Fibroblast of the aortic adventitia (primary cell): ENCODE data around the gene ERFE. TPM values are rescaled to one million over a fixed set of nuclear protein-coding genes. Genes with fewer than 3 reads are reported as not detected.

Source experiments
- DNase-seq: peaks from one replicate; pipeline ENCODE4 v3.0.0-alpha.2; 2010; ENCODE audit warnings: low read depth
- H3K4me3 ChIP-seq: 2 replicates; pipeline ENCODE4 v1.5.1; 2011; ENCODE audit warnings: low read depth, mild to moderate bottlenecking, control low read depth, low read length, moderate library complexity
- total RNA-seq: library from RNA; depleted of rRNA; stranded (reverse); fragments of >200 nt; gene quantifications from 2 replicates; pipeline ENCODE4 v1.2.3, GENCODE V29; 2012; ENCODE audit warnings: low replicate concordance
- TF ChIP-seq, protein P1 (sequence below): IDR thresholded peaks from 2 replicates; pipeline ENCODE4 v1.5.1; 2011; ENCODE audit warnings: mild to moderate bottlenecking, low read length, control low read depth, inconsistent platforms; ENCODE audit not compliant: insufficient read depth

The ERFE gene
- total RNA-seq, 1 donor, result 2.8 TPM

DNA sequence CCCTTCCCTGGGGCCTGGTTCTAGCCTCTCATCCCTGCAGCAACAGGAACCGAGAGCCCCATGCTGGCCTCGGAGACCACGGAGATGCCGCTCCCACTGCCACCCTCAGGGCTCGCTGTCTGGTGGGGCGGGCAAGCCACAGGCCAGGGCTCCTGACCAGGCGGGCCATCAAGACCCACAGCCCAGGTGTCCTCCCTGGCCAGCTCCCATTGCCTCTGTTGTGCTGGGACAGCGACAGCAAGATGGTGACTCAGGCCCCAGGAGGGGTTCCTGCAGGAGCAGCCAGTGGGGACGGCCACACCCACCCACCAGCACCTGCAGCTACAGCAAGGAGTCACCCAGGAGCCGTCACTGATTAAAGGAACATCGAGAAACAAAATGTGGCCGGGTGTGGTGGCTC is 12.9 kb upstream of the ERFE start:
- DNase-seq, result no peak
- H3K4me3 ChIP-seq, result no peak overlapping the region
- TF ChIP-seq, protein P1, sequence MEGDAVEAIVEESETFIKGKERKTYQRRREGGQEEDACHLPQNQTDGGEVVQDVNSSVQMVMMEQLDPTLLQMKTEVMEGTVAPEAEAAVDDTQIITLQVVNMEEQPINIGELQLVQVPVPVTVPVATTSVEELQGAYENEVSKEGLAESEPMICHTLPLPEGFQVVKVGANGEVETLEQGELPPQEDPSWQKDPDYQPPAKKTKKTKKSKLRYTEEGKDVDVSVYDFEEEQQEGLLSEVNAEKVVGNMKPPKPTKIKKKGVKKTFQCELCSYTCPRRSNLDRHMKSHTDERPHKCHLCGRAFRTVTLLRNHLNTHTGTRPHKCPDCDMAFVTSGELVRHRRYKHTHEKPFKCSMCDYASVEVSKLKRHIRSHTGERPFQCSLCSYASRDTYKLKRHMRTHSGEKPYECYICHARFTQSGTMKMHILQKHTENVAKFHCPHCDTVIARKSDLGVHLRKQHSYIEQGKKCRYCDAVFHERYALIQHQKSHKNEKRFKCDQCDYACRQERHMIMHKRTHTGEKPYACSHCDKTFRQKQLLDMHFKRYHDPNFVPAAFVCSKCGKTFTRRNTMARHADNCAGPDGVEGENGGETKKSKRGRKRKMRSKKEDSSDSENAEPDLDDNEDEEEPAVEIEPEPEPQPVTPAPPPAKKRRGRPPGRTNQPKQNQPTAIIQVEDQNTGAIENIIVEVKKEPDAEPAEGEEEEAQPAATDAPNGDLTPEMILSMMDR, result no peak

DNA sequence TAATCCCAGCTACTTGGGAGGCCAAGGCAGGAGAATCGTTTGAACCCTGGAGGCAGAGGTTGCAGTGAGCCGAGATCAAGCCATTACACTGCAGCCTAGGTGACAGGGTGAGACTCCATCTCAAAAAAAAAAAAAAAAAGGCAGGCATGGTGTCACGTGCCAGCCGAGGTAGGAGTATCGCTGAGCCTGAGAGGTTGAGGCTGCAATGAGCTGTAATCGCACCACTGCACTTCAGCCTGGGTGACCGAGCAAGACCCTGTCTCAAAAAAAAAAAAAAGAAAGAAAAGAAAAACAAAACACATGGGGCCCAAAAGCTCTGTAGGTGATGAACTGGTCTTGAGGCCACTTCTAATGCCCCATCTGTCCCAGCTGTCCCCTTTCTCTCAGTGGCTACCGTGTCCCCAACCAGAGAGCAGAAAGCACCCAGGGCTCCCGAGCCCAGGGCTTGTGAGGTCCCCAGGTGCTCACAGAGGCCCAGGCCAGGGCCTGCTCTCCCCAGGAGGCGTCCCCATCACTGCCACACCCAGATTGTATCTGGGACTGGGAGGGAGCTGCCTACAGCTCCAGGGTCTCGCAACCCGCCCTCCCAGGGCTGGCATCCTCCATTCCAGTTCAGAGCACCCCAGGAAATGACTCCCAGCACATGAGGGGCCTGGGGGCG is 11.8 kb upstream of the ERFE start:
- H3K4me3 ChIP-seq, result no peak overlapping the region
- TF ChIP-seq, protein P1, result no peak
- DNase-seq, result no peak

DNA sequence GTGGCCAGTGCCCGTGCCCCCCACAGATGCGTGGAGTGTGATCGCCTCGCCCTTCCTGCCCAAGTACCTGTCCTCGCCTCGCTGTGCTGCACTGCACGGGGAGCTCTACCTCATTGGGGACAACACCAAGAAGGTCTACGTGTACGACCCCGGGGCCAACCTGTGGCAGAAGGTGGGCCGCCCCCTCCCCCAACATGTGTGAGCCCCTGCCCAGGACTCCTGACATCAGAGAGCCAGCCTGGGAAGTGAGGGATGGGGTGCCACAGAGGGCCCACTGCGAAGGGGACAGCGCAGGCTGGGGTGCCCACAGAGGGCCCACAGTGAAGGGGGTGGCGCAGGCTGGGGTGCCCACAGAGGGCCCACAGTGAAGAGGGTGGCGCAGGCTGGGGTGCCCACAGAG is 9.8 kb upstream of the ERFE start:
- DNase-seq, result no peak
- H3K4me3 ChIP-seq, result no peak overlapping the region
- TF ChIP-seq, protein P1, result no peak

DNA sequence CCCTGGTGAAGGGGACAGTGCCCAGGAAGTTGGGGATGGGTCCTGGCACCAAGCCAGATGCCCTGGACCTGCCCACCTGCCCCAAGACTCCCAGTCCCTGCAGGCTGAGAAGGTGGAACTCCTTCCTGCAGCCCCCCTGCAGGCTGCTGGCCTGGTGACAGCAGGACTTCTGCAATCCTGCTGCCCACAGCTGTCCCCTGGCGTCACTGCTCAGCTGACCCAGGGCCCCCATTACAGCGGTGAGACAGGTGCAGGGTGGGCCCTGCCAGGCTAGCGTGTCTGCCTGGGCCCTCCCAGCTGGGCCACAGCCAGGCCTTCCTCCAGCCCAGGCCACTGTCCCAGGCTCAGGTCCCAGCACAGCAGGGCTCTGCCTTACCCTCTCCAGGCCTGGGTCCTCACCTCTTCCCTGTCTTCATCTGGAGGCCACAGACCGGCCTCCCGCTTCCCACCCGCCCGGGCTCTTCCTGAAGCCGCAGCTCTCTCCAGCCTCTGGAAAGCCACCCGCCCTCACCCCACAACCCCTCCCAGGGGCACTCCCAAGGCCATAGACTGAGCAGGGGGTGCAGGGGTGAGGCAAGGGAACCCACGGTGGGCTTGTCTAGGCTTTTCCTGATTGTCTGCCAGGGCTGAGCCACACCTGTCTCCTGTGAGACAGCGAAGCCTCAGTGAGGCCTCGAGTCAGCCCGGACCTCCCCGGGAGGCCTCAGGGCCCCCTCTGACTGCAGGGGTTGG is 8.8 kb upstream of the ERFE start:
- TF ChIP-seq, protein P1, result no peak
- no peak for DNase-seq
- H3K4me3 ChIP-seq, result no peak overlapping the region

DNA sequence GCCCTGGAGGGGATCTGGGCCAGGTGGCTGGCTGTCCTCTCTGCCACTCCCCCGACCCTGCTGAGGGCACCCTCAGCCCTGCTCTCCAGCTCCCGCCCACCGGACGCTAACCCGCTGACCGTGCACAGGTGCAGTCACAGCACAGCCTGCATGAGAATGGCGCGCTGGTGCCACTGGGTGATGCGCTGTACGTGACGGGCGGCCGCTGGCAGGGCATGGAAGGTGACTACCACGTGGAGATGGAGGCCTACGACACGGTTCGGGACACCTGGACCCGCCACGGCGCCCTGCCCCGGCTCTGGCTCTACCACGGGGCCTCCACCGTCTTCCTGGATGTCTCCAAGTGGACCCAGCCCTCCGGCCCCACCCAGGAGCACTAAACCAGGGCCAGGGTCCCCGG is 8.1 kb upstream of the ERFE start:
- no peak for DNase-seq
- H3K4me3 ChIP-seq, result no peak overlapping the region
- TF ChIP-seq, protein P1, result no peak

DNA sequence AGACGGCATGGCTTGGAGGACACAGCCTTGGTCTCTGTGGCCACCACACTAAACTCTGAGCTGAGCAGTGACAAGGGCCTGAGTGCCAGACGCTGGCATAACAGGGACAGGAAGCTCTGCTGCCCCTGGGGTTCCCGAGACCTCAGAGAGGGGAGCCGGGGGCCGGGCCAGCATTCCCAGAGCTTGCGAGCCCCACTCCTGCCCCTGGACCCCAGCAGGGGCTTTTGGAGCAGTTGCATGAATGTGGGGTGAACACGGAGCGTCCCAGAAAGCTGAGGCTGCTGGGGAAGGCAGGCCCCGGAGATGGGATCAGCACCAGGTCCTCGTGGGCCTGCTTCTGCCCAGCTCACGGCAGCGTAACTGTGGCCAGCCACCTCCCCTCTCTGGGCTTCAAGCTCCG is 7.6 kb upstream of the ERFE start:
- DNase-seq, result no peak
- TF ChIP-seq, protein P1, result no peak
- no peak overlapping the region for H3K4me3 ChIP-seq
